ENCODE data around the gene MRI1.

- no peak for TF ChIP-seq ZNF281 (CRISPR knock-in tag; IDR thresholded peaks at IDR 0.05)
- TF ChIP-seq CTCF (IDR thresholded peaks at IDR 0.05) = no peak
- TF ChIP-seq ATF3 (CRISPR knock-in tag; conservative IDR thresholded peaks at IDR 0.05) = no peak
- TF ChIP-seq NFYB (CRISPR knock-in tag; conservative IDR thresholded peaks at IDR 0.05; ENCODE audit: low read depth) = no peak
- no peak for TF ChIP-seq FOXJ3 (CRISPR knock-in tag; IDR thresholded peaks at IDR 0.05; ENCODE audit: borderline replicate concordance)
- no peak for TF ChIP-seq E2F4 (CRISPR knock-in tag; IDR thresholded peaks at IDR 0.05; ENCODE audit: borderline replicate concordance, low read depth)
- no peak for TF ChIP-seq TEAD4 (CRISPR knock-in tag; IDR thresholded peaks at IDR 0.05)
- no peak for TF ChIP-seq USF2 (CRISPR knock-in tag; IDR thresholded peaks at IDR 0.05)
- TF ChIP-seq NR3C1 (CRISPR knock-in tag; conservative IDR thresholded peaks at IDR 0.05; ENCODE audit: low read depth) = no peak
- TF ChIP-seq ZNF219 (CRISPR knock-in tag; IDR thresholded peaks at IDR 0.05; ENCODE audit: borderline replicate concordance) = no peak
These were observed 19.5 kb downstream of the MRI1 start for GRCh38 chr19:13783565-13784500.
